HG03095 (cell line): ENCODE data around the gene KIR3DL2.
"Not testable (repeated sequence)": the region's sequence is repeated elsewhere in the genome, so short reads cannot be mapped to it uniquely, and the experiment has no call there.

Source experiments
- ATAC-seq: cut with Tn5 transposase; IDR thresholded peaks from one replicate; pipeline ENCODE4 v1.9.1; 2021; ENCODE audit warnings: moderate library complexity; ENCODE audit not compliant: unreplicated experiment

The KIR3DL2 gene

DNA sequence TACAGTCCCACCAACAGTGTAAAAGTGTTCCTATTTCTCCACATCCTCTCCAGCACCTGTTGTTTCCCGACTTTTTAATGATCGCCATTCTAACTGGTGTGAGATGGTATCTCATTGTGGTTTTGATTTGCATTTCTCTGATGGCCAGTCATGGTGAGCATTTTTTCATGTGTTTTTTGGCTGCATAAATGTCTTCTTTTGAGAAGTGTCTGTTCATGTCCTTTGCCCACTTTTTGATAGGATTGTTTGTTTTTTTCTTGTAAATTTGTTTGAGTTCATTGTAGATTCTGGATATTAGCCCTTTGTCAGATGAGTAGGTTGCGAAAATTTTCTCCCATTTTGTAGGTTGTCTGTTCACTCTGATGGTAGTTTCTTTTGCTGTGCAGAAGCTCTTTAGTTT, 13.2 kb downstream of the KIR3DL2 start:
- ATAC-seq = not testable (repeated sequence)

DNA sequence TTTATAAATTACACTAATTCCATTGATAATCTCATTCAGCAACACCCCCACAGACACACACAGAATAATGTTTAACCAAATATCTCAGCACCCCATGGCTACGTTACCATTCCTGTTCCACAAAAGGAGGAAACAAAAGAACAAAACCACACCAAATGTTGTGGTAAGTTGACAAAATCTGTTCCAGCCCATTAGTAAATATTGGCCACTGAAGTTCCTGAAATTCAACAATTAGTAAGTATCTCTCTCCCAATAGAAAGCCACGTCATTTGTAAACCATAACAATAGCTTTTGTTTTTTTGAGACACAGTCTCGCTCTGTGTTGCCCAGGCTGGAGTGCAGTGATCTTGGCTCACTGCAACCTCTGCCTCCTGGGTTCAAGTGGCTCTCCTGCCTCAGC, 21.5 kb downstream of the KIR3DL2 start:
- no peak for ATAC-seq

DNA sequence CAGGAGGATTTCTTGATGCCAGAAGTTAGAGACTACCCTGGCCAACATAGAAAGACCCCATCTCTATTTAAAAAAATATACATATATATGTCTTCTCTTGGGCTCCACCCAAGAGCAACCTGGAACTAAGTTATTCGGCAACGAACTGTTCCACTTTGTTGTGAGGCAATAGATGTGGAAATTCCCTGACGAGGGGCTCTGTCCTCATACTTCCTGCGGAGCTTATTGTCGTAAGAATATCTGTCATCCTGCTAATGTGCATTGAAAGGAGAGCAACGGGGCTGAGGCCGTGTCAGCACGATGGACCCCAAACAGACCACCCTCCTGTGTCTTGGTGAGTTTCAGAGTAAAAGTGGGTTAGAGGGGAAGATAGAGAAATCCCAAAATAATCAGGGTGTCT, 23.7 kb downstream of the KIR3DL2 start, which contains the start of gene FCAR:
TSS of gene FCAR (plus strand) at position 246 of the 400 bp plus-strand sequence. CDS start at position 301, 55 bp downstream.
- ATAC-seq = no peak

DNA sequence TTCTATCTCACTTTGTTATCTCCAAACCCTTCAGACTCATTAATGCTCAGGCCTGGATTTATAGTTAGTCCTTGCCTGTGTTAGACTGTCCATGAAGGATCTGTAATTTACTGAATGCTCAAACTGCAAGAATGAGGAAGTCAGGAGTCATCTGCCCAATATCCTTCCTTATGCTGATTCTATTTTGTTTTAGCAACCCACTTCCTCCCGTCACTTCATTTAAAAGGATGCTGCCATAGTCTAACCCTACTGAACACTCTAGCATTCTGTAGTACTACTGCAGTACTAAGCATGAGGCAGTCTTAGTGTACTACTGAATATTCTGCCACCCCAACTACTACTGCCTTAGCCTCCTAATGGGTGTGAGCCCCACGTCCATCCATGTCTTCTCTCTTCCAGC, 25.3 kb downstream of the KIR3DL2 start:
- no peak for ATAC-seq

DNA sequence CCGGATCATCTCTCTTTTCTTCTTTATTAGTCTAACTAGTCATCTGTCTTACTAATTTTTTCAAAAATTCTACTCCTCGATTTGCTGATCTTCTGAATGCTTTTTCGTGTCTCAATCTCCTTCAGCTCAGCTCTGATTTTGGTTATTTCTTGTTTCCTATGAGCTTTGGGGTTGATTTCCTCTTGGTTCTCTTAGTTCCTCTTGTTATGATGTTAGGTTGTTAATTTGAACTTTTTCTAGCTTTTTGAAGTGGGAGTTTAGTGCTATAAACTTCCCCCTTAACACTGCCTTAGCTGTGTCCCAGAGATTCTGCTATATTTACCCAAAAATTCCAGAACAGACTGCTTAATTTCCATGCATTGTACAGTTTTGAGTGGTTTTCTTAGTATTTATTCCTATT, 27.2 kb downstream of the KIR3DL2 start:
- ATAC-seq = no peak

DNA sequence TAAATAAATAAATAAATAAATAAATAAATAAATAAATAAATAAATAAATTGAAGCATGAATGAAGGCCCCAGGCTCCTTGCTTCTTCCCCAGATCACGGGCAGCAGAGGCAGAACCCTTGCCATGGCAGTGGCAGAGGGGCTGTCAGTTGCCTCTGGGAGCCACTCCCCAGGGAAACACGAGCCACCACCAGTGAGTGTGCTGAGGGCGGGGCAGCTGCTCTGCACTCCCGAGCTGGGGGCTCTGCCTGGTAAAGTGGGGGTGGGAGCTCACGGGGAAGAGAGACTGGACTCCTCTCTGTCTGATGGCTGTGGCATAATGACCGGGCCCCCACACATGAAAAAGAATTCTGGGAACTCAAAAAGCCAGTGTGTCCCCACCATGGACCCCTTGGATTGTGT, 31.6 kb downstream of the KIR3DL2 start:
- ATAC-seq = no peak

DNA sequence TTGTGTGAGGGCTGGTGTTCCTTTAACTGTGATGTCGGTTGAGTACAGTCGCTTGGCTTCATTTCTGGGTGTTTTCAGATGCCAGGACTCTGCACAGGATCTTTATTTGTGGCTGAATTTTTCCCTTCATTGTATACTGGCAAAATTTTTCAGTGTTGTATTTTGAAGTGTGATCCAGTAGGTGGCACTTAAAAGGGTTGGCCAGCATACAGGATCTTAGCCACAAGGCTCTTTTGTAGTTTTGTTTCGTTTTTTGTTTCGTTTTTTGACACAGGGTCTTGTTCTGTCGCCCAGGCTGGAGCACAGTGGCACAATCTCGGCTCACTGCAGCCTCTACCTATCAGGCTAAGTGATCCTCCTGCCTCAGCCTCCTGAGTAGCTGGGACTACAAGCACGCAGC, 32.5 kb downstream of the KIR3DL2 start:
- ATAC-seq = no peak

DNA sequence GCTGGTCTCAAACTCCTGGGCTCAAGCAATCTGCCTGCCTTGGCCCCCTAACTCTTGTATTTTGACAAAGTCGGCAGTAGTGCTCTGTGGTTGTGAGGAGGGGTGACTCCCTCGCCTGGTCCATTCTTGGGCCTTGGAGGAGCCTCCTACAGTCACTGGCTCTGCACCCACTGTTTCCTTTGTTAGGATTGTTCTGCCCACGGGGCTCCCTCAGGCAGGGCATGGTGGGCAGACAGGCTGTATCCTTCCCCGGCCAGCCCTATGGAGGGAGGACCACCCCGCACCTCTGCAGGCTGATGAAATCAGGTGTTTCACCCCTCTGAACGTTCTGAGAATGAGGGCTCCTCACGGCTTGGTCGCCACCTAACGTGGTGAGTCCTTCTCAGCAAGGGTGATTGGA, 33.0 kb downstream of the KIR3DL2 start:
- ATAC-seq = no peak

DNA sequence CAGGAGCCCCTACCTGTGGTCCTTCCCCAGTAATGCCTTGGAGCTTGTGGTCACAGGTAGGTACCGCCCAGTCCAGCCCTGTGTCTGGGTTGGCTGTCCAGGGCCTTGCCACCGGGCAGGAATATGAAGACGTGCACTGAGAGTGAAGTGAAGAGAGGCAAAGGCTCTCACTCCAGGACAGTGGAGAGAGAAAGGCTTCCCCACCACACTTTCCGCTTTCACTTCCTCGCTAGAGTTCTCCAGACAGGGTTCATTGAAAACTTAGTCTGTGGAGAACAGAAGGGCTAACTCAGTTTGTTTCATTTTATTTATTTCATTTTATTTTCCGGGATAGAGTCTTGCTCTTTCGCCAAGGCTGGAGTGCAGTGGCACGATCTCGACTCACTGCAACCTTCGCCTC, 38.0 kb downstream of the KIR3DL2 start:
- ATAC-seq = no peak

DNA sequence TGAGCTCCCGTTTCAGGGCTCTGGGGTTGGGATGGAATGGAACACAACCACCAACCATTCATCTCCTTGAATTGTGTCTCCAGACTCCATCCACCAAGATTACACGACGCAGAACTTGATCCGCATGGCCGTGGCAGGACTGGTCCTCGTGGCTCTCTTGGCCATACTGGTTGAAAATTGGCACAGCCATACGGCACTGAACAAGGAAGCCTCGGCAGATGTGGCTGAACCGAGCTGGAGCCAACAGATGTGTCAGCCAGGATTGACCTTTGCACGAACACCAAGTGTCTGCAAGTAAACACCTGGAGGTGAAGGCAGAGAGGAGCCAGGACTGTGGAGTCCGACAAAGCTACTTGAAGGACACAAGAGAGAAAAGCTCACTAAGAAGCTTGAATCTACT, 39.3 kb downstream of the KIR3DL2 start:
- no peak for ATAC-seq

DNA sequence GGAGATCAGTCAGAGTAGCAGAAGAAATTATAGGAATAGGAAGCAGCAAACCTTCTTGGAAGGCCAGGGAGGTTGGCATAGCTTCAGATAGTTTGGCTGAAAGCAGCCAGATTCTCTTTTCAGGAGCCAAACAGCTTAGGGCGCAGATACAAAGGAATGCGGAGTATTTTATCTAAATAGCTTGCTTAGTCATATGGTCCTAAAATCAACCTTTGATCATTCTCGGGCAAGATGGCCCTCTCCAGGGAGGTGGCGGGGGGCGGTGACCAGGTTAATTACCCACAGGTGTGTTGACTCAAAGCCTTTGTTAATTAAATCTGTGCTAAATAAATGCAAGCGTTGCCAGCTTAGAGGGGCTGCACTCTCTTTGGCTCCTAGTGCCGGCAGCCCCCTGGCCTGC, 43.2 kb downstream of the KIR3DL2 start:
- ATAC-seq = no peak

DNA sequence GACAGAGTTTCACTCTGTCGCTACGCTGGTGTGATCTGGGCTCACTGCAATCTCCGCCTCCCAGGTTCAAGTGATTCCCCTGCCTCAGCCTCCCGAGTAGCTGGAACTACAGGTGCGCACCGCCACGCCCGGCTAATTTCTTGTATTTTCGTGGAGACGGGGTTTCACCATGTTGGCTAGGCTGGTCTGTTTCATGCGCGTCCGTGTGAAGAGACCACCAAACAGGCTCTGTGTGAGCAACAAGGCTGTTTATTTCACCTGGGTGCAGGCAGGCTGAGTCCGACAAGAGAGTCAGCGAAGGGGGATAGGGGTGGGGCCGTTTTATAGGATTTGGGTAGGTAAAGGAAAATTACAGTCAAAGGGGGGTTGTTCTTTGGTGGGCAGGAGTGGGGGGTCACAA, 43.9 kb downstream of the KIR3DL2 start:
- not testable (repeated sequence) for ATAC-seq

DNA sequence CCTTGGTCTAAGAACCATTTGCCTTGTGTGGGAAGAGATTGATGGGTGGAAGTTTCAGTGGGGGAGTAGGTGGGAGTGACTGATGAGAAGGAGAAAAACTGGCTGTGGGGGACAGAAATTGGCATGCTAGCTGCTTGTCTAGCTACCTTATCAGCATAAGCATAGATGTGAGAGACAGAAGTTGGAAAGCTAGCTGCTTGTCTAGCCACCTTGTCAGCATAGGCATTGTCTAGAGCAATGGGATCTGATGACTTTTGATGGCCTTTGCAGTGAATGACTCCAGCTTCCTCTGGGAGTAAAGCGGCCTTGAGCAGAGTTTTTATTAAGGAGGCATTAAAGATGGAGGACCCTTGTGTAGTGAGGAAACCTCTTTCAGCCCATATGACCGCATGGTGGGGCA, 45.8 kb downstream of the KIR3DL2 start:
- no peak for ATAC-seq

DNA sequence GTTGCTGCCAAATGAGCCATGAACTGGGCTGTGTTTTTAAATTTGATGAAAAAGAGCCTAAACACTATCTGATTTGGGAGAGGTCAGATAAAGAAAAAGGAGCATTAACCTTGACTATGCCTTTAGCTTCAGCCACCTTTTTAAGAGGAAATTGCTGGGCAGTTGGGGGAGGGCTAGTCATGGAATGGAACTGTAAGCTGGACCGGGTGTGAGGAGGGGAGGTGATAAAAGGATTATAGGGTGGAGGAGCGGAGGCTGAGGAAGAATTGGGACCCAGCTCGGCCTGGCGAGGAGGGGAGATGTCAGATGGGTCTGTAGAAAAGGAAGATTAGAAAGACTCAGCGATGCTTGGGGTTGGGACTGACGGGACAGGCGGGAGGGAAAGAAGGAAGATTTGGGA, 48.4 kb downstream of the KIR3DL2 start:
- not testable (repeated sequence) for ATAC-seq

DNA sequence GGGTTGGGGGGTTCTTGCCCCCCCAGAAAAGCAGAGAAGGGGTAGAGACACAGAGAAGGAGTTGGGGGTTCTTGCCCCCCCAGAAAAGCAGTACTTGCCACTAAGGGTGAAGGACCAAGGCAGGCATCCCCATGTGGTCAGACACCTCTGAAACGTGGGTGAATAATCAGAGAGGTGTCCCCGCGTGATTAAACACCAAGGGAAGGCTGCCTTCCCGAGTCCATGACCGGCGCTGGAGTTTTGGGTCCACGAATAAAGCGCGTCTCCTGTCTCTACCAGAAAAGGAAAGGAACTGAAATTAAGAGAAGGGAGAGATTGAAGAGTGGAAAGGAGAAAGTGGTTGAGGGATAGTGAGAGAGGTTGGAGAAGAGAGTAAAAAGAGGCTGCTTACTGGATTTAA, 49.4 kb downstream of the KIR3DL2 start:
- ATAC-seq = not testable (repeated sequence)

DNA sequence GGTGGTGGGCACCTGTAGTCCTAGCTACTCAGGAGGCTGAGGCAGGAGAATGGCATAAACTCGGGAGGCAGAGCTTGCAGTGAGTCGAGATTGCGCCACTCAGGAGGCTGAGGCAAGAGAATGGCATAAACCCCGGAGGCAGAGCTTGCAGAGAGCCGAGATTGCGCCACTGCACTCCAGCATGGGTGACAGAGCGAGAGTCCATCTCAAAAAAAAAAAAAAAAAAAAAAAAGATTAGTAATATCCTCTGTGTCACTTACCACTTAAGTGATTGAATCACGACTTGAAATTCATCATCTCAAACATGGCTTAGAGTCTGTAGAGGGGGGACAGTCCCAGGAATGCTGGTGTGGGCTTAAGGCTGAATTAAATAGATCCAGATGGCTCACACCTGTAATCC, 50.9 kb downstream of the KIR3DL2 start:
- ATAC-seq = not testable (repeated sequence)

DNA sequence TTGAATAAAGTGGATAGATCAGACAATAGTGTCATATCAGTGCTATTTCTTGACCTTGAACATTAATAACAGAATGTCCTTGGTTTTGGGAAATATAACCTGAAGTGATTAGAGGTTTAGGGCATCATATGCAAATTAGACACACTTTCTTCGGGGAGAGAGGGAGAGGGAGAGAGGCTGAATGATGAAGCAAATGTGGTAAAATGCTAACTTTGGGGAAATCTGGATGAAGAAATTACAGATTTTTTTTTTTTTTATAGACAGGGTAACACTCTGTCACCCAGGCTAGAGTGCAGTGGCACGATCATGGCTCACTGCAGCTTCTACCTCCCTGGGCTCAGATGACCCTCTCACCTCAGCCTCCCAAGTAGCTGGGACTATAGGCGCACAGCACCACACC, 51.8 kb downstream of the KIR3DL2 start:
- ATAC-seq = no peak

DNA sequence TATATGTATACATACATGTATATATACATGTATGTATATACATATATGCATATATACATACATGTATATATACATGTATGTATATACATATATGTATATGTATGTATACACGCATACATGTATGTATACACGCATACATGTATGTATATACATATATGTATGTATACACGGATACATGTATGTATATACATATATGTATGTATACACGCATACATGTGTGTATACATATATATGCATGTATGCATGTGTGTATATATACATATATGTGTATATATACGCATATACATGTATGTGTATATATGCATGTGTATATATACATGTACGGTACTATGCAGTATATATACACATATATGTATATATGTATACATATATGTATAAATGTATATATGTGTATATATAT, 53.1 kb downstream of the KIR3DL2 start:
- no peak for ATAC-seq

DNA sequence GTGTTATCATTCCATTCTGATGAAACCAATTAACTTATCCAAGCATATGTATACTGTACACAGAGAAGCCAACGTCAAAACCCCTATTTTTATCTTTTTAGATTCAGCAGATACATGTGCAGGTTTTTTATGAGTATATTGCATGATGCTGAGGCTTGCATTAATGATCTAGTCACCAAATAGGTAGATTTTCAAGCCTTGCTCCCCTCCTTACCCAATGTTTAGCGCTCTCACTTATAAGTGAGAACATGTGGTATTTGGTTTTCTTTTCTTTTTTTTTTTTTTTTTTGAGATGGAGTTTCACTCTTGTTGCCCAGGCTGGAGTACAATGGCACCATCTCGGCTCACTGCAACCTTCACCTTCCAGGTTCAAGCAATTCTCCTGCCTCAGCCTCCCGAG, 54.0 kb downstream of the KIR3DL2 start:
- not testable (repeated sequence) for ATAC-seq

DNA sequence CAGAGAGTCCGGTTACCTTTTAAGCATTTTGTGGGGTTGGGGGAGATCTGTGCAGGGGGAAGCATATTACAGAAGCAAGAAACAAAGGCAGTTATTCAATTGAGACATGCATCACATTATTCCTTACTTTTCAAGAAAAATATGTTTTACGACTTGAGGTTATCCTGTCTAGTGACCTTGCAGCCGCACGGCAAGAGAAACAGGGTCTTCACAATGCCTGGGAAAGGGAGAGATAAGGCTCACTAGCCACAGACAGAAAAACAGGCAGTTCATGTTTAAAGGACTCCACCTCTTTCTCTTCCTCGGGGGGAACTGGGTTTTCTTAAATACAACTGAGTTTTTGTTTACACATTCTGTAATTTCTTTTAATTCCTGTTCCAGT, 55.2 kb downstream of the KIR3DL2 start:
- no peak for ATAC-seq

DNA sequence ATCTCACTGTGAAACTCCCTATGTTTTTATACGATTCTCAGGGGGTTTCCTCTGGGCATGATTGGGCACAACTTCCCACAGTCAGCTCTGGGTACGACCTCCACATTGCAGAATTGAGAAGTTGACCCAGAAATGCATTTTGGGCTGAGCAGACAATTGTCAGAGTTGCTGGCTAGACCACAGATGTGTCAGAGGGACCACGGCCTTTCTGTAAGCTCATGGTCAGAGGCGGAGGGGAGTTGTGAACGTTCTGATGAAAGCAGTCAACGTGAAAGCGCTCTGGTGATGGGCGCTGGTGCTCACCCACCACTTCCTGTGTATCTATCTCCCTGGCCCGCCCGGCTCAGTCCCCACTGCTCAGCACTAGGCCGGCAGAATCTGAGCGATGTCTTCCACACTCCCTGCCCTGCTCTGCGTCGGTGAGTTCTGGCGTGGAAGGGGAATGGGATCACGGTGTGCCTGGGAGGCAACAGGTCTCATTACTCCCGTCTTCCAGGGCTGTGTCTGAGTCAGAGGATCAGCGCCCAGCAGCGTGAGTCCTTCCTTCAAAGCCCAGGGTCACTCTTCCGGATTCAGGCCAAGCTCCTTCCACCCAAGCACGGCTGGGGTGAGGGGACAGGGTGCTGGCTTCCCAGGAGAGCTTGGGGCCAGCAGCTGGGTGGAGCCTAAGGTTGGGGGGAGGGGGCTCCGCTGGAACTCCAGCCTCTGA, 55.7 kb downstream of the KIR3DL2 start, which contains the start of gene NCR1:
TSS of gene NCR1 (plus strand) at position 346 of the 709 bp plus-strand sequence. CDS start at position 386, 40 bp downstream.
- ATAC-seq = no peak

DNA sequence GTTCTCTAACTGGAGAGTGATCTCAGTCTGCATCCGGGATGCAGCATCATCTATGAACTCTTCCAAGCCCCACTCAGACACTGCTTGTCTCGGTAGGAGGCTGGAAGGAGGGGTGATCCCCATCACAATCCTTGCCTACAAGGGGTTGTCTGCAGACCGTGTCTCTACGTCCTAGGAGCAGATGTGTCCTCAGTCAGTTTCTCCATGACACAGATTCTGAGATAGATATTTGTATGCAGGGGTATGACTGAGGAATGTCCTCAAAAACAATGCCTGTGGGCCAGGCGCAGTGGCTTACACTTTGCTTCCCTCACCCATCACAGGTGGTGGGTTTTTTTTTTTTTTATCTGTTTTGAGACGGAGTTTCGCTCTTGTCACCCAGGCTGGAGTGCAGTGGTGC, 56.6 kb downstream of the KIR3DL2 start:
- no peak for ATAC-seq

DNA sequence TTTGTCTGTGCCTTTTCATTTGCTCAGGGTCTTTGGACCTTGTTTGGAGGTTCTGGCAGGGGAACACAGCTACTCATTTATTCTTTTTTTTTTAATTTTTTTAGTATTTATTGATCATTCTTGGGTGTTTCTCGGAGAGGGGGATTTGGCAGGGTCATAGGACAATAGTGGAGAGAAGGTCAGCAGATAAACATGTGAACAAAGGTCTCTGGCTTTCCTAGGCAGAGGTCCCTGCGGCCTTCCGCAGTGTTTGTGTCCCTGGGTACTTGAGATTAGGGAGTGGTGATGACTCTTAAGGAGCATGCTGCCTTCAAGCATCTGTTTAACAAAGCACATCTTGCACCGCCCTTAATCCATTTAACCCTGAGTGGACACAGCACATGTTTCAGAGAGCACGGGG, 57.7 kb downstream of the KIR3DL2 start:
- ATAC-seq = not testable (repeated sequence)
